Fibroblast of the aortic adventitia (primary cell): ENCODE measurements around the gene CYGB. TPM values are rescaled to one million over a fixed set of nuclear protein-coding genes. Genes with fewer than 3 reads are reported as not detected.

Experiments used
- DNase-seq: peaks from one replicate; pipeline ENCODE4 v3.0.0-alpha.2; 2010; ENCODE audit warnings: low read depth
- H3K4me3 ChIP-seq: 2 replicates; pipeline ENCODE4 v1.5.1; 2011; ENCODE audit warnings: low read depth, mild to moderate bottlenecking, control low read depth, low read length, moderate library complexity
- small RNA-seq: library from RNA; depleted of rRNA; stranded (forward); fragments of <200 nt; gene quantifications from one replicate; pipeline ENCODE3, GENCODE V24; 2012
- total RNA-seq: library from RNA; depleted of rRNA; stranded (reverse); fragments of >200 nt; gene quantifications from 2 replicates; pipeline ENCODE4 v1.2.3, GENCODE V29; 2012; ENCODE audit warnings: low replicate concordance
- TF ChIP-seq, protein P1 (sequence below): IDR thresholded peaks from 2 replicates; pipeline ENCODE4 v1.5.1; 2011; ENCODE audit warnings: mild to moderate bottlenecking, low read length, control low read depth, inconsistent platforms; ENCODE audit not compliant: insufficient read depth

Gene CYGB
- total RNA-seq, 1 donor, result 35.2 TPM

DNA sequence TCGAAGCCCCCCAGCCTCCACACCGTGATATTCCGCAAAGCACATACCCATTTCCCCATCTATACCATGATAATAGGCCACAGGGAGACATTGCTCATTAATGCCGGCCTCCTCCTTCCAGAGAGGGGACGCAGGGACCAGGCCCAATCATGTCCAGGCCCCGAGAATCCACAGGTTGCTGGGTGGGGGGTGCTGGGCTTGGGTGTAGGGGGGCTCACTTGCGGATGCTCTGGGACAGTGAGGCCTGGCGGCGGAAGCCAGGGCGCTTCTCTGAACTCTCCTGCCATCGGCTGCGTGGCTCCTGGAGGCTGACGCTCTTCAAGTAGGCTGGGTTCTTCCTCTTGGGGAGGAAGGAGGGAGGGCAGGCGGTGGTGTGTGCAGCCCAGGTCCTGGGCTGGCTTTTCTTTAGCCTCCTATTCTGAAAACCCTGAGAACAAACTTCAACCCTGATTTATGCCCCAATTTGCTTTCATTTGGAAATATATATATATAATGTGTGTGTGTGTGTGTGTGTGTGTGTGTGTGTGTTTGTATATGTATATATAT lies 57.9 kb downstream of the CYGB start:
- H3K4me3 ChIP-seq, result no peak overlapping the region
- TF ChIP-seq, protein P1, sequence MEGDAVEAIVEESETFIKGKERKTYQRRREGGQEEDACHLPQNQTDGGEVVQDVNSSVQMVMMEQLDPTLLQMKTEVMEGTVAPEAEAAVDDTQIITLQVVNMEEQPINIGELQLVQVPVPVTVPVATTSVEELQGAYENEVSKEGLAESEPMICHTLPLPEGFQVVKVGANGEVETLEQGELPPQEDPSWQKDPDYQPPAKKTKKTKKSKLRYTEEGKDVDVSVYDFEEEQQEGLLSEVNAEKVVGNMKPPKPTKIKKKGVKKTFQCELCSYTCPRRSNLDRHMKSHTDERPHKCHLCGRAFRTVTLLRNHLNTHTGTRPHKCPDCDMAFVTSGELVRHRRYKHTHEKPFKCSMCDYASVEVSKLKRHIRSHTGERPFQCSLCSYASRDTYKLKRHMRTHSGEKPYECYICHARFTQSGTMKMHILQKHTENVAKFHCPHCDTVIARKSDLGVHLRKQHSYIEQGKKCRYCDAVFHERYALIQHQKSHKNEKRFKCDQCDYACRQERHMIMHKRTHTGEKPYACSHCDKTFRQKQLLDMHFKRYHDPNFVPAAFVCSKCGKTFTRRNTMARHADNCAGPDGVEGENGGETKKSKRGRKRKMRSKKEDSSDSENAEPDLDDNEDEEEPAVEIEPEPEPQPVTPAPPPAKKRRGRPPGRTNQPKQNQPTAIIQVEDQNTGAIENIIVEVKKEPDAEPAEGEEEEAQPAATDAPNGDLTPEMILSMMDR, result no peak
- no peak for DNase-seq

DNA sequence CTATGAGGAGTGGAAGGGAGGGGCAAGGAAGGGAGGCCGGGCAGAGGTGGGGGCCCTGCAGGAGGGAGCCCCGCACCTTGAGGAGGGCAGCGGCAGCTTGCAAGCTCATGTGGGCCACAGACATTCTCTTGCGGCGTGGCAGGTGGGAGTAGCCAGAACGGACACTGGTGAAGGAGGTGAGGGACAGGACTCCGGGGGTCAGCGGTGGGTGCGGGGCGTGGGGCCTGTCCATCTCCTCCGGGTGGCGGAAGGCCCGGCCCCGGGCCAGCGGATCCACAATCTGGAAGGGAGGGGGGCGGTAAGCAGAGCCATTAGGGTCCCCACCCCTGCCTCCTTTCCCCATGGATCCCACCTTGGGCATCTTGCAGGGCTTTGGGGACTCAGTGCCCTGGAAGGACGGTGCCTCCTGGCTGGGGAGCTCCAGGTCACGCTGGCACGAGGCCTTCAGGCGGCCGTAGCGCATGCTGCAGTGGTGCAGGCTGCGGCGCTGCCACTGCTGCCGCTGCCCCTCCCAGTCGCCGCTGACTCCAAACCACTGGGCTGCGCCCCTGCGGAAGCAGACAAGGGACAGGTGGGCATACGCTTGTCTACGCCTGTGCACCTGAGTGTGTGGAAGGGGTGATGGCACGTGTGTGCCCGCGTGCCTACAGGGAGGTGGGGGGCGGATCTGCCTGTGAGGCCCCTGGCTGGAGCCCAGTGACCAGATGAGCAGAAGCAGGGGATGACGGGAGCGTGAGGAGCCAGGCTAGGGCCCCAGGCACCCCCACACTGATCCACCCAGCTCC lies 58.6 kb downstream of the CYGB start:
- H3K4me3 ChIP-seq, result no peak overlapping the region
- no peak for DNase-seq
- TF ChIP-seq, protein P1, result no peak

DNA sequence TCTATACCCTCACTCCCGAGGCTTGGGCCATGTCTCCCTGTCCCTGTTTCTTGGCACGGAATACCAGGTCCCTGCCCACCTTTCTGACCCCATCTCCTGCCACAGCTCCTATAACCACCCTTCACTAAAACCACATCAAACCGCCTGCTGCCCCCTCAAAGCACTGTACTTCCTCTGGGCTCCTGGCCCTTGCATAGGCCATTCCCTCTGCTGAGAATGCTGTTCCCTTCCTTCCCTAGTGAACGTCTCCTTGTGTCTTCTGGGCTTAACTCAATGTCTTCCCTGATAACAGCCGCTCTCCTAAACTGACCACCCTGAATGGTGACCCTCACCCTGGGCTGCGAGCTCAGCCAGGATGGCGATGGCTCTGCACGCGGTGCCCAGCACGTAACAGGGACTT lies 59.4 kb downstream of the CYGB start:
- TF ChIP-seq, protein P1, result no peak
- no peak for DNase-seq
- H3K4me3 ChIP-seq, result no peak overlapping the region

DNA sequence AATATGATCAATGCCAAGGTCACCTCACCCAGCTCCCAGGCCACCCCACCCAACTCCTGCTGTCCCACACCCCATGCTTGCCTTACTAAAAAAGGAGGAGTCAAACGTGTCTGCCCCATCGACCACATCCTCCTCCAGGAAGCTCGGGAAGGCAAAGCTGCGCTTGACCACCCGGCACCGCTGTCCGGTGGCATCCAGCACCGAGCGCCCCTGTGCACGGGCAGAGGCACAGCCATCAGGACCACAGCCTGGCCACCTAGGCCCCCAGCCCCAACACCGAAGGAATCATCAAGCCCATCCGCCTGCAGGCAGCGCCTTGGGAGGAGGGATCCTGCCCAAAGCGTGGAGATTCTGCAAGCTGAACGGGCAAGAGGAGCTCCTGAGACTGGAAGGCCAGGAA lies 59.9 kb downstream of the CYGB start:
- no peak overlapping the region for H3K4me3 ChIP-seq
- TF ChIP-seq, protein P1, result no peak
- DNase-seq, result no peak

Small RNA genes within 50 kb of the gene (small RNA-seq; reads per million reads assigned to genes)
- gene SNORD1A (not detected), gene SNORD1B (1,055 reads per million, percentile 99 among the genes with 10 or more reads in this experiment)

Other genes with a start within 250 kb of the CYGB start
- gene QRICH2, start 229.4 kb downstream of the CYGB start, total RNA-seq, result 1.8 and 2.2 TPM in 2 replicates
- gene PRPSAP1, start 183.8 kb downstream of the CYGB start, total RNA-seq, result 48.1 and 57.9 TPM in 2 replicates
- 31.7 and 84.0 TPM in 2 replicates for gene SPHK1, start 153.1 kb downstream of the CYGB start, total RNA-seq
- 13.2 and 16.3 TPM in 2 replicates for gene UBE2O, start 84.6 kb downstream of the CYGB start, total RNA-seq
- not detected in 2 replicates for gene AANAT, start 70.1 kb downstream of the CYGB start, total RNA-seq
- 1.4 and 2.6 TPM in 2 replicates for gene RHBDF2, start 36.3 kb downstream of the CYGB start, total RNA-seq
- gene PRCD, start 2.3 kb upstream of the CYGB start, total RNA-seq, result 4.2 and 9.4 TPM in 2 replicates
- gene ST6GALNAC2, start 48.2 kb upstream of the CYGB start, total RNA-seq, result 0.63 TPM in 1 of 2 replicates, not detected in the other
- not detected in 2 replicates for gene ST6GALNAC1, start 106.0 kb upstream of the CYGB start, total RNA-seq
- 166 and 287 TPM in 2 replicates for gene MXRA7, start 173.3 kb upstream of the CYGB start, total RNA-seq
- gene JMJD6, start 188.9 kb upstream of the CYGB start, total RNA-seq, result 10.8 and 18.1 TPM in 2 replicates
- 17.9 and 29.1 TPM in 2 replicates for gene METTL23, start 189.1 kb upstream of the CYGB start, total RNA-seq
- 62.8 and 109 TPM in 2 replicates for gene SRSF2, start 199.6 kb upstream of the CYGB start, total RNA-seq
- gene MFSD11, start 200.4 kb upstream of the CYGB start, total RNA-seq, result 33.4 and 40.5 TPM in 2 replicates